GM21515 (cell line): ENCODE measurements around the gene BTN3A1.
"Not testable (repeated sequence)": the region's sequence is repeated elsewhere in the genome, so short reads cannot be mapped to it uniquely, and the experiment has no call there.

Experiments used
- ATAC-seq: cut with Tn5 transposase; IDR thresholded peaks from one replicate; pipeline ENCODE4 v1.9.1; 2021; ENCODE audit not compliant: unreplicated experiment

Gene BTN3A1

DNA sequence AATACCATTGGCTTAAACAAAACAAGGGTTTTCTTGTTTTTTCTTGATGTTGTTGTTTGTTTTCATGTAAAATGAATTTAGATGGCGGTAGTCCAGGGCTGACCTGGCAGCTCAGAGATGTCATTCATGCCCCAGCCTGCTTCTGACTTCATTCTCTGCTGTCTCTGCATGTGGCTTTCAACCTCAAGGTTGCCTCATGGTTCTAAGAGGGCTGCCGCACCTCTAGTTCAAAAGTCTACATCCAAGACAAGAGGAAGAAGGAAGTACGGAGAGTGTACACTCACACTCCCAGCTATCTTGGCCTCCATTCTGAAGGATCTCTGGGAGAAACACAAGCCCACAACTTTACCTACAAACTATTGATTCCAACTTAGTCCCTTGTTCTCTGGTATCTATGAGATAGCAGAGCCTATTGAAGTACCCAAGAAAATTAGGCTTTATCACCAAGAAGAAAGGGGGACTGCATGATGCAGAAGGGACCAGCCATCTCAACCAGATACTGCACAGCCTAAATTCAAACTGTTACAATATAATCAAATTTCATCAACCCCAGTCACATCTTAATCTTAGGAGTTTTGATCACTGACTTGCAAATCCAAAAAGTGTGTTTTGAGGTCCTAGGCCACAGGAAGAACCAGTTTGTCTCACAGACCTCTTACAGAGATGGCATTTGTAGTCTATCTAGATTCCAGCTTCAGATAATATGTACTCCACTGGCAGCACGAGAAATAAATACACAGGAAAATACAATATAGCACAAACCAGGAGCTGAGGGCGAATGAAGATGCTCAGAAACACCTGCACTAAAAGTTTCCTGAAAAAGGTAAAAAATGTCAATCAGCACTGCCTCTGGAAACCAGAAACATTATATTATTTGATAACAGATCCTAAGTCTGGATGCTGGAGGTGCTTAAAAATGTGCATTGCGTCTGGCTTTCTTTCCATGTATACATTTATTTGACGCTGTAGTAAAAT, 37.4 kb downstream of the BTN3A1 start:
- no peak for ATAC-seq

DNA sequence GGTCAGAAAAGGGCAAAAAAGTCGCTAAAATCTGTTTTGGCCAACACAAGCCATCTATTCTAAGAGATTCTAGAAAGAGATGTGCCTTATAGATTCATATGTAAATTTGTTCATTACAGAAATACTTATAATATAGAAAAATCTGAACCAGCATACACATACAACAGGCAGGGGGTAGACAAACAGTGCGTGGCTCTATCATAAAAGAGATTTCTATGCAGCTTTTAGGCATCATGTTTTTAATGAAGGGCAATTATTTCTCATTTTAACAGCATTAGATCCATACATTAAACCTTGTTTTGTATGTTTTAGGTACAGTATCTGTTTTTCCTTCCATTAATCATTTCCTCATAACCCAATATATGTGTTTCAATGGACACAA, 38.9 kb downstream of the BTN3A1 start:
- no peak for ATAC-seq

DNA sequence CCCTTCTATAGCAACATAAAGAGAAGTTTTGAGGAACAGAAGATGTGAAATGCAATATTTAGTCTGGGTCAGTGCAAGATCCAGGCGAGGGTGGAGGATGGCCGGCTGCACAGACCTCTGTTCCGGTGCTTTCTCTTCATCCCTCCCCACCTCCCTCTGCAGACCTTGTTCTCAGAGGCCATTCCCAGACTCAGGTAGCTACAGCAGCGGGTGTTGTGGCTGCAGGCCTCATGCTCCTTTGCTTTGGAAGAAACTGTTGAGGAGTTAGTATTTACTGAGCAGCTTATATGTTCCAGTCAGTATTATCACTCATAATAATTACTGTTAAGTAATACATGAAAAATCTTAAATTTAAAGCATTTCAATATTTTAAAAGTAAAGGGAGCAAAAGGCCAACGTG, 39.9 kb downstream of the BTN3A1 start:
- no peak for ATAC-seq

- ATAC-seq = no peak
These were observed 44.0 kb downstream of the BTN3A1 start for GRCh38 chr6:26445934-26446667.

- ATAC-seq = no peak
These were observed 45.2 kb downstream of the BTN3A1 start for GRCh38 chr6:26447257-26447656.

GRCh38 chr6:26450240-26450639, 48.2 kb downstream of the BTN3A1 start:
- ATAC-seq = no peak

- no peak for ATAC-seq
These were observed 50.7 kb downstream of the BTN3A1 start for GRCh38 chr6:26452631-26453235.

- ATAC-seq = no peak
These were observed 52.6 kb downstream of the BTN3A1 start for GRCh38 chr6:26454631-26455030.

DNA sequence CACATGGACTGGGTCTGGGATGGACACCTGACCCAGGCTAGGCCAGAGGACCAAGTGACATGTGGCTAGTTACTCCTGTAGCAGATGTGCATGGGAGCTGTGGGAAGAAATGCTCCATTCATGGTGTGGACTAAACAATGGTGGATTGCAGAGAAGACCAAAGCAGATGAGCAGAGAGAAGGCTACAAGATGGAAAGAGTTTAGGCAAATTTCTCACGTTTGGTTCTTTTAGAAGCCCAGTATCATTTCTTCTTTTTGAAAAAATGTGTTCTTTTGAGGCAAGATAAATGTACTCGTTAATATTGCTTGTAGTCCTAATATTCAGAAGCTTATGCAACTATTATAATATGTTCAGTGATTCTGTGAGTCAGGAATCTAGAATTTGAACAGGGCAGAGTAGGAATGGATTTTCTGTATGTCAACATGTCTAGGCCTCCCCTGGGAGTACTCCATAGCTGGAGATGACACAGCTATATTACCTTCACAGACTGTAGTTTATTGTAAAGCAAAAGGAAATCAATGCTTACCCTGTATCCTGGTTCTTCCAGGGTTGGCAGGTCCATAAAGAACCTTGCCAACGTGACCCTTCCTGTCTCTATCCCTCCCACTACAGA, 53.4 kb downstream of the BTN3A1 start:
- ATAC-seq = no peak

DNA sequence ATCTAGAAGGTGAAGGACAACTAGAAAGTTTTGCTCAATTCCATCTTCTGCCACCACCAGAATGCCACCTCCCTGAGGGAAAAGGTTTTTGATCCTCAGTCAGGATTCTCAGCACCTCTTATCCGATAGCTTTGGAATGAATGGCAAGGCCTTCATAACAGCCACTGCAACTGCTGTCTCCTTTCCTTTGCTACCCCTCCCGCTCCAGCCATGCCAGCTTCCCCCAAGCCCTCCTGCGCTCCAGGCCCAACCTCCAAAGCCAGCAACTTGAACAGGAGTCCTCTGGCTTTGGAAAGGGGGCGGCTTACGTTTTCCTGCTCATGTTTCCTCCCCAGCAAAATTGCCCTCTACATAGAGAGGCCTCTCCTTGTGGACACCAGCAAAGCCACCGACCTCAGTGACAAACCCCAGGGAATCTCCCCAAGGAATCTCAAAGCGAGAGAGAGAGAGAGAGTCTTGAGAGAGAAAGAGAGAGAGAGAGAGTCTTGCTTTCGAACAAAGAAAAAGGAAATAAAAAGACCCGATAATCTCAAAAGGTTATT, 55.3 kb downstream of the BTN3A1 start:
- ATAC-seq = peak; percentile 19

DNA sequence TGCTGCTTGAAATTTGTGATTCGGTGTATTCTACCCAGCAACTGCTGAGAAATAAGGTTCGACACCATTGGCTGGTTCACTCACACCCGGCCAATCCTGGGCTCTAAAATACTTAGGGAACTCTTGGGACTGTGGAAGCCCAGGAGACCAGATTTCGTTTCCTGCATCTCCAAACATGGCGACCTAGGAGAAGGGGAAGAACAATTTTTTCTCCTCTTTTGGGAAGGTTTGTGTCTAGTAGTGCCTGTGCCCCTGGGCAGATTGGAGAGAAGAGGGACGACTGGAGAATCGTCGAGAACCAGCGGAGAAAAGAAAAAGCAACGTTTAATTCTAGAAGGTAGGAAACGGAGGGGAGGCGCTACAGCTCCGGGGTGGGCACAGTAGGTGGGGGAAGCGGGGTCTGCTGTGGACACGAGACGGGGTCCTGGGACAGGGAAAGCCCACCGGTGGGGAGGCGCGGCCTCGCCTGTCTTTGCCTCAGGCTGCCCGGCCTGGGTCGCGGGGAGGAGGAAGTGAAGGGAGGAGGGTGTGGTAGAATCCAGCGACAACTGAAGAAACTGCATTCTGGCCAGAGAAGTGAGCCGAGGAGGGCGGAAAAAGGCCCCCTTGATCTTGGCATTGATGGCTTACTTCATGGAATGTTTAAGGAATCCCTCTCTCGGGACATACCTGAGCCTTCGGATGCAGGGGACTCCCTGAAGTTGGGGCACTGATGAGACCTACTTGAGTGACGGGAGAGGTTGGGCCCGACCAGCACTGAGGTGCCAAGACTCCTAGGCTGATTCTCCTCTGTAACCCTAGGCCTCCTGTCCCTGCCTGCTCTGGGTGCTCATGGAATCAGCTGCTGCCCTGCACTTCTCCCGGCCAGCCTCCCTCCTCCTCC, 56.0 kb downstream of the BTN3A1 start, which contains the start of gene BTN2A1:
TSS of gene BTN2A1 (plus strand) at position 150 of the 883 bp plus-strand sequence. CDS start at position 832, 682 bp downstream.
- peak; percentile 93 for ATAC-seq

GRCh38 chr6:26459023-26459810, 57.1 kb downstream of the BTN3A1 start:
- no peak for ATAC-seq

DNA sequence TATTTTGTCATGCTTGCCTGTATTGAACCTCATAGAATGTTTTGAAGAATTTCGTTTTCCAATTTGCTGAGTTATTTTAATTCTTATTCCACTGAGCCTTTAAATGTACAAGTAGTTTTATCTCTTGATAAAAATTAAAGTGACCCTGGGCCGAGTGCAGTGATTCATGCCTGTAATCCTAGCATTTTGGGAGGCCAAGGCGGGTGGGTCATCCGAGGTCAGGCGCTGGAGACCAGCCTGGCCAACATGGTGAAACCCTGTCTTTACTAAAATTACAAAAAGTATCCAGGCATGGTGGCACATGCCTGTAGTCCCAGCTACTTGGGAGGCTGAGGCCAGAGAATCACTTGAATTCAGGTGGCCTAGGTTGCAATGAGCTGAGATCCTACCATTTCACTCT, 59.3 kb downstream of the BTN3A1 start:
- ATAC-seq = not testable (repeated sequence)

DNA sequence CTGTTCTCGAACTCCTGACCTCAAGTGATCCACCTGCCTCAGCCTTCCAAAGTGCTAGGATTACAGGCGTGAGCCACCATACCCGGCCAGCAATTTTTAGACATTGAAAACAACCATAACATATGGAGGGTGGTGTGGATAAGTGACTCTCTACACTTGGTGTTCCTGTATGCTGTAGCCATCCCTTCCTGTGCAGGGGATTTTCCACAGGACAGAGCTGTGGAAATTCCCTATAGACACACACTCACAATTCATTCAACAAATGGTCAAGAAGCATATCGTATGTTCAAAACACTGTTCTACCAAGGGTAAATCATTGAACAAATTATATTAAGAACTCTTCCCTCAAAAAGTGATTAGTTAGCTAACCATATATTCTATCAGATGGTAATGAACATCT, 61.9 kb downstream of the BTN3A1 start:
- ATAC-seq = no peak

DNA sequence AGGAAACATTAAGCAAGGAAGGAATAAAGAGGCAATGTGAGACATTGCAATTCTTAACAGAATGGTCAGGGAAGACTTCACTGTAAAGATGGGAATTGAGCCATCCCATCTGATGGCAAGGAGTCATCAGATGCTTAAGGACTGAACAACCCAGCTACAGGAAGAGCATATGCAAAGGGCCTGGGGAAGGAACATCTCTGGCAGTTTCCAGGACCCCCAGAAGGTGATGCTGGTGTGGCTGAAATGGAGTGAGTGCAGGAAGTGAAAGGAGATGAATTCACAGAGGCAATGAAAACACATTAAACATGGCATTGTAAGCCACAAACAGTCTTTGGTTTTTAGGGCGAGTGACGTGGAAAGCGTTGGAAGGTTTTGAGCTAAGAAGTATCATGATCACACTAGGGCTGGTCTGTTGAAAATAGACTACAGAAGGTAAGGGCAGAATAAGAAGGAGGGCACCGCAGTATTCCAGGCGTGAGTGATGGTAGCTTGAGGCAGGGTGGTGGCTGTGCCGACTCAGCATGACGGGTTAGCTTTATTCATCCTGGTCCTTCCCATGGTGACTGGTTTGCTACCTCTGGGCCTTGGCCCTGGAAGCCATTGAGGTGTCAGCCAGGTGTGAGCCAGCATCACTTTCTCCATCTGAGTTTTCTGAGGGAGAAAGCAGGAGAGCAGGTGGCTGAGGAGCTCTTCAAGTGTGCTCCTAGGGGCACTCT, 62.5 kb downstream of the BTN3A1 start:
- no peak for ATAC-seq
